ENCODE measurements around the gene MTFR1L. TPM values are rescaled to one million over a fixed set of nuclear protein-coding genes. Genes with fewer than 3 reads are reported as not detected.

The MTFR1L gene
- total and polyA plus RNA-seq, 9 of the 15 experiments (the other 6 are each of a cell fraction or from before 2014, with no cell fraction given) = 41.4 to 98.5 (median 53.7) TPM

DNA sequence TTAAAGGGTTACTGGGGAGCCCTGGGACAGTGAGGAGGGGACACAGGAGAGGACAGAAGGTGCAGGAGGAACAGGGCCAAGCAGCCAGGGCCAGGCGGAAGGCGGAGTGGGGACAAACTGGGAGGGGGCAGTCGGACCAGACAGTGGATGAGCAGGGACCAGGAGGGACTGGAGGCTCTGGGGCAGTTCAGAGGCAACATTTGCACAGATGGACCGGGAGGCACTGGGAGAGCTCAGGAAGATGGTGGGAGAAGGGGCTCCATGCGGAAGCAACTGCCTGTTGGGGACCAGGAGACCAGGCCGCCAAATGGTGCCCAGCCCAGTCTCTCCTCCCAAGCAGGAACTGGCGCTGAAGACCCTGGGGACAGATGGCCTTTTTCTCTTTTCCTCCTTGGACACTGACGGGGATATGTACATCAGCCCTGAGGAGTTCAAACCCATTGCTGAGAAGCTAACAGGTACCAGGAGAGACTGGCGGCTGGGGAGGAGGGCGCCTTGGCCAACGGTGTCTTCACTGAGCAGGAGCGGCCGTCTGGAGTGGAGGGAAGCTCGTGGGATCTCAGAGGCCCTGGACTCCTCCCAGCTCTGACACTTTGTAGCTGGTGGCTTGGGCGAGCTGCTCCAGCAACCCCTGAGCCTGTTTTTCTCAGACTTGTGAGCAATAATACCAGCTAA is 18.9 kb upstream of the MTFR1L start (continued):
- TF ChIP-seq, protein P1, sequence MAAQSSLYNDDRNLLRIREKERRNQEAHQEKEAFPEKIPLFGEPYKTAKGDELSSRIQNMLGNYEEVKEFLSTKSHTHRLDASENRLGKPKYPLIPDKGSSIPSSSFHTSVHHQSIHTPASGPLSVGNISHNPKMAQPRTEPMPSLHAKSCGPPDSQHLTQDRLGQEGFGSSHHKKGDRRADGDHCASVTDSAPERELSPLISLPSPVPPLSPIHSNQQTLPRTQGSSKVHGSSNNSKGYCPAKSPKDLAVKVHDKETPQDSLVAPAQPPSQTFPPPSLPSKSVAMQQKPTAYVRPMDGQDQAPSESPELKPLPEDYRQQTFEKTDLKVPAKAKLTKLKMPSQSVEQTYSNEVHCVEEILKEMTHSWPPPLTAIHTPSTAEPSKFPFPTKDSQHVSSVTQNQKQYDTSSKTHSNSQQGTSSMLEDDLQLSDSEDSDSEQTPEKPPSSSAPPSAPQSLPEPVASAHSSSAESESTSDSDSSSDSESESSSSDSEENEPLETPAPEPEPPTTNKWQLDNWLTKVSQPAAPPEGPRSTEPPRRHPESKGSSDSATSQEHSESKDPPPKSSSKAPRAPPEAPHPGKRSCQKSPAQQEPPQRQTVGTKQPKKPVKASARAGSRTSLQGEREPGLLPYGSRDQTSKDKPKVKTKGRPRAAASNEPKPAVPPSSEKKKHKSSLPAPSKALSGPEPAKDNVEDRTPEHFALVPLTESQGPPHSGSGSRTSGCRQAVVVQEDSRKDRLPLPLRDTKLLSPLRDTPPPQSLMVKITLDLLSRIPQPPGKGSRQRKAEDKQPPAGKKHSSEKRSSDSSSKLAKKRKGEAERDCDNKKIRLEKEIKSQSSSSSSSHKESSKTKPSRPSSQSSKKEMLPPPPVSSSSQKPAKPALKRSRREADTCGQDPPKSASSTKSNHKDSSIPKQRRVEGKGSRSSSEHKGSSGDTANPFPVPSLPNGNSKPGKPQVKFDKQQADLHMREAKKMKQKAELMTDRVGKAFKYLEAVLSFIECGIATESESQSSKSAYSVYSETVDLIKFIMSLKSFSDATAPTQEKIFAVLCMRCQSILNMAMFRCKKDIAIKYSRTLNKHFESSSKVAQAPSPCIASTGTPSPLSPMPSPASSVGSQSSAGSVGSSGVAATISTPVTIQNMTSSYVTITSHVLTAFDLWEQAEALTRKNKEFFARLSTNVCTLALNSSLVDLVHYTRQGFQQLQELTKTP (IDR thresholded peaks at IDR 0.05; ENCODE audit: low read depth in 1 of 2, partially characterized antibody in 2 of 2) = no peak
- TF ChIP-seq, protein P2, sequence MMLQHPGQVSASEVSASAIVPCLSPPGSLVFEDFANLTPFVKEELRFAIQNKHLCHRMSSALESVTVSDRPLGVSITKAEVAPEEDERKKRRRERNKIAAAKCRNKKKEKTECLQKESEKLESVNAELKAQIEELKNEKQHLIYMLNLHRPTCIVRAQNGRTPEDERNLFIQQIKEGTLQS (IDR thresholded peaks at IDR 0.05) = no peak
- TF ChIP-seq, protein P2 (CRISPR knock-in tag; conservative IDR thresholded peaks at IDR 0.05) = no peak
- TF ChIP-seq HDAC6 (IDR thresholded peaks at IDR 0.05; ENCODE audit: low read depth, low read length) (no peak), ZEB2 (IDR thresholded peaks at IDR 0.05) (no peak), TAF7 (tag; IDR thresholded peaks at IDR 0.05) (no peak), KDM5B (IDR thresholded peaks at IDR 0.05; ENCODE audit: insufficient replicate concordance, low read depth, low read length) (peak; percentile 40), SREBF2 (CRISPR knock-in tag; IDR thresholded peaks at IDR 0.05) (no peak), HDGF (IDR thresholded peaks at IDR 0.05) (peak; percentile 80), CEBPG (CRISPR knock-in tag; IDR thresholded peaks at IDR 0.05) (0 out of 2 replicates have a peak, but pooled peaks have one; percentile 10), CEBPG (tag; conservative IDR thresholded peaks at IDR 0.05 in 1 of 2, IDR thresholded peaks at IDR 0.05 in 1 of 2) (no peak), KLF1 (tag; IDR thresholded peaks at IDR 0.05) (no peak), YY1 (IDR thresholded peaks at IDR 0.05; ENCODE audit: borderline replicate concordance in 1 of 3, control insufficient read depth in 1 of 3, extremely low read depth in 1 of 3, insufficient read depth in 3 of 3, insufficient read length in 1 of 3, insufficient replicate concordance in 2 of 3, low read depth in 1 of 3, low read length in 2 of 3) (no peak), TGIF2 (CRISPR knock-in tag; IDR thresholded peaks at IDR 0.05) (no peak), C11orf30 (IDR thresholded peaks at IDR 0.05; ENCODE audit: low read depth) (no peak)
